ENCODE data around the gene BOLA3. TPM values are rescaled to one million over a fixed set of nuclear protein-coding genes. Genes with fewer than 3 reads are reported as not detected.

Gene BOLA3
- total and polyA plus RNA-seq, 4 donors, result 9.5 to 35.2 (median 27.1) TPM

- Histone ChIP-seq H3K27ac (ENCODE audit: low read depth in 1 of 2, low read length in 2 of 2) (no peak overlapping the region), H3K9me3 (ENCODE audit: control insufficient read depth in 4 of 4, low read length in 3 of 4) (peaks cover 0 to 4% (median 2%) of the 10 kb centered on the region in 4 donors), H3K4me1 (ENCODE audit: control insufficient read depth in 4 of 4, insufficient read depth in 4 of 4, low read length in 3 of 4) (no peaks in the 10 kb centered on the region), H3K4me3 (ENCODE audit: low read depth in 1 of 3, low read length in 3 of 3) (no peak overlapping the region), H3K9ac (ENCODE audit: low read depth in 1 of 2, low read length in 2 of 2) (no peak overlapping the region), H3K36me3 (ENCODE audit: control insufficient read depth in 4 of 4, insufficient read depth in 3 of 4, low read depth in 1 of 4, low read length in 3 of 4) (peaks cover 0 to 12% (median 6%) of the 10 kb centered on the region in 4 donors), H3K27me3 (ENCODE audit: control insufficient read depth in 4 of 4, insufficient read depth in 4 of 4, low read length in 3 of 4) (peaks cover 0 to 2% (median 0%) of the 10 kb centered on the region in 4 donors)
- no peak for DNase-seq (ENCODE audit: low spot score)
- WGBS, result 48% methylated on average over 41 of the region's 41 CpGs
- TF ChIP-seq FOXA2 (IDR thresholded peaks at IDR 0.05), result no peak
- TF ChIP-seq RXRA (IDR thresholded peaks at IDR 0.05), result no peak
- no peak for TF ChIP-seq SP1 (IDR thresholded peaks at IDR 0.05)
- no peak for TF ChIP-seq FOXA1 (IDR thresholded peaks at IDR 0.05)
- TF ChIP-seq YY1 (IDR thresholded peaks at IDR 0.05), result no peak
- TF ChIP-seq GABPA (IDR thresholded peaks at IDR 0.05 in 1 of 2, conservative IDR thresholded peaks at IDR 0.05 in 1 of 2), result no peak
- no peak for TF ChIP-seq RAD21 (IDR thresholded peaks at IDR 0.05)
- no peak for TF ChIP-seq JUND (IDR thresholded peaks at IDR 0.05)
- no peak for TF ChIP-seq ZBTB33 (IDR thresholded peaks at IDR 0.05)
- TF ChIP-seq HNF4G (IDR thresholded peaks at IDR 0.05), result no peak
- no peak for TF ChIP-seq TAF1 (conservative IDR thresholded peaks at IDR 0.05)
- no peak for TF ChIP-seq EGR1 (IDR thresholded peaks at IDR 0.05; ENCODE audit: low read depth in 2 of 2)
- TF ChIP-seq NR2F2 (IDR thresholded peaks at IDR 0.05), result no peak
- no peak for TF ChIP-seq CTCF (IDR thresholded peaks at IDR 0.05; ENCODE audit: low read depth, low read length, missing input control)
- TF ChIP-seq ATF3 (IDR thresholded peaks at IDR 0.05), result no peak
- TF ChIP-seq REST (IDR thresholded peaks at IDR 0.05), result no peak
Observed at GRCh38 chr2:74130211-74130995, 17.3 kb downstream of the BOLA3 start.

Data from liver (tissue), 9 donors.